ENCODE measurements around the gene OR52E8.

The OR52E8 gene

DNA sequence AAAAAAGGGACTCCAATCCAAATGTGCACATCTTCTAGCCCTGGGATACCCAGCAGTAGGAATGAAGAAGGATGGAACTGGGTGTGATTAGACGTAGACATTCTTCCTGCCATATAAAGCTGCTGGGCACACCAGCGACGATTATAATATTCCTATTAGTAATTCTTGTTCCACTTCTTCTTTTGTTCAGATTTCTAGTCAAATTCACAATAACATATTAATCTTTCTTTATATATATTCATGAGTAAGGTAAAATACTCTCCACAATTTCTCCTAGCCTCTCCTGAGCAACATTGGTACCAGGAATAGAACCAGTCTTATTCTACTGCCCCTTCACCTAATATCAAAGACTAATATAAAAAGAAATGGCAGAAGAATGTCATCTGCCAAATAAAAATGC, at the start of gene OR52E8:
OR52E8 (minus strand) TSS at position 101 of the 400 bp plus-strand sequence; CDS start at position 101, 0 bp downstream.
- TF ChIP-seq, protein P1, sequence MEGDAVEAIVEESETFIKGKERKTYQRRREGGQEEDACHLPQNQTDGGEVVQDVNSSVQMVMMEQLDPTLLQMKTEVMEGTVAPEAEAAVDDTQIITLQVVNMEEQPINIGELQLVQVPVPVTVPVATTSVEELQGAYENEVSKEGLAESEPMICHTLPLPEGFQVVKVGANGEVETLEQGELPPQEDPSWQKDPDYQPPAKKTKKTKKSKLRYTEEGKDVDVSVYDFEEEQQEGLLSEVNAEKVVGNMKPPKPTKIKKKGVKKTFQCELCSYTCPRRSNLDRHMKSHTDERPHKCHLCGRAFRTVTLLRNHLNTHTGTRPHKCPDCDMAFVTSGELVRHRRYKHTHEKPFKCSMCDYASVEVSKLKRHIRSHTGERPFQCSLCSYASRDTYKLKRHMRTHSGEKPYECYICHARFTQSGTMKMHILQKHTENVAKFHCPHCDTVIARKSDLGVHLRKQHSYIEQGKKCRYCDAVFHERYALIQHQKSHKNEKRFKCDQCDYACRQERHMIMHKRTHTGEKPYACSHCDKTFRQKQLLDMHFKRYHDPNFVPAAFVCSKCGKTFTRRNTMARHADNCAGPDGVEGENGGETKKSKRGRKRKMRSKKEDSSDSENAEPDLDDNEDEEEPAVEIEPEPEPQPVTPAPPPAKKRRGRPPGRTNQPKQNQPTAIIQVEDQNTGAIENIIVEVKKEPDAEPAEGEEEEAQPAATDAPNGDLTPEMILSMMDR (IDR thresholded peaks at IDR 0.05), result no peak

DNA sequence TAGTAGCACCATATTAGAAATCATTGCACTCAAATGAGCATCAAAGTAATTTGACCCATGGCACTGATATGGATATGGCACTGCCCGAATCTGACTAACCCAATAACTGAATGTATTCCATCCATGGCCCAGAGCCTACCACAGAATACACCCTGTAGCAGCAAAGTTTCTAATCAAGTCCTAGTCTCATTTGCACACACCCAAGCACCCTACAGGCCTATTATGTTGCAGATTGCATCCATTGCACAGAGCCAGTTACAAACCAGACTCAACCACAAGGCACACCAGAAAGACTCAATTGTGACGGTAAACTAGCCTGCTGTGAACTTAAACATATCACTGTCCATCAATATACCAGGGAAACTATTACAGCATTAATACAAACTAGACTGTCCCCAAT, 42.0 kb upstream of the OR52E8 start:
- TF ChIP-seq, protein P1 (IDR thresholded peaks at IDR 0.05), result no peak

DNA sequence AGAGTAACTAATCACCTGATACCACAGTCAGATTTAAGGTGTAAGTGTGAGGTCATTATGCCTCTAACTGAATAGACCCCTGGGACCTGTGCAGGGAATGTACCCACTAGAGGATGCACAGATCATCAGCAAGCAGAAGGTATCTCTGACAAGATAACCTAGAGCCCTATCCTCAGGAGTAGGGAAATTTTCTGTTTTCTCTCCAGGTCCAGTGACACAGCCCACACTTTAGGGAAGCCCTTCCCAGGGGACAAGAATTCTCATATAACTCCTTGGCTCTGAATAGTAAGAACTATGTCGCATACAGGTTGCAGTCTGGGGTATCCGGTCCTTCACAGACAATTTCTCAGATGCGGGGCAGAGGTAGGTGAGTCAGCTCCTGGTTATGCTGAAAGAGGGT, 35.4 kb upstream of the OR52E8 start, which contains the start of gene OR52E5:
OR52E5 (plus strand) TSS at position 301 of the 400 bp plus-strand sequence. CDS start 7,569 bp downstream, outside the sequence.
- TF ChIP-seq, protein P1 (IDR thresholded peaks at IDR 0.05), result no peak

DNA sequence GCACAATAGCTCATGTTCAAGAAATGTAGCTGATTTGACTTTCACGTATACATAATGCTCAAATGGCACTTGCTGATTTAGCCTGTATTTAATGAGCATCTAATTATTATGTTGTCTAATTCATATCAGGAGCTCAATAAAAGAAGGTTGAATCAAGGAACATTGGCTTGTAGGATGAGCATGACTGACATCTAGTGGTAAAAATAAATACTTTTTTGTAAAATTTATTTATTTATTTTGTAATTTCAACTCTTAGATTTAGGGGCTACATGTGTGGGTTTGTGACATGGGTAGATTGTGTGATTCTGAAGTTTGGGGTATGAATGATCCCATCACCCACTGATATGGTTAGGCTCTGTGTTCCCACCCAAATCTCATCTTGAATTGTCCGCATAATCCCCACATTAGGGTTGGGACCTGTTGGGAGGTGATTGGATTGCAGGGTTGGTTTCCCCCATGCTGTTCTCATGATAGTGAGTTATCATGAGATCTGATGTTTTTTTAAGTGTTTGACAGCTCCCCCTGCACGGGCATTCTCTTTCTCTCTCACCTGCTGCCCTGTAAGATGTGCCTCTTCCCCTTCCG, 33.8 kb upstream of the OR52E8 start:
- TF ChIP-seq, protein P1 (IDR thresholded peaks at IDR 0.05), result peak; percentile 43

DNA sequence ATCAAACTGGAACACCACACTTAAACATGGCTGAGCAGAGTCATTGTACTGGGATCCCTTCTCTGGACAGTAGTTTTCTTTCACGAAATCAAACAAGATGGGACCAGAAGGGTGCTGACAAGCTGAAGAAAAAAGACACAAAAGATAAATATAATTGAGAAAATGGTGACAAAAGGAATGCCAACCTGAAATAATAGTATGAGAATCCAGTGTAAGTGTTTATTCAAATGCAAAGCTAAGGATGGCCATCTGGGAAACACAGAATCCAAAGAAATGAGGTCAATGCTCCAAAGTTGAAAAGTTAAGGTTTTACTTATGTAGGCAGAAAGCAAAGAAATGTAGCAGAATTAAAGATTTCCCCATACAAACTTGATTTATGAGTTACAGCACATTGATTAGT, 30.2 kb upstream of the OR52E8 start:
- TF ChIP-seq, protein P1 (IDR thresholded peaks at IDR 0.05), result no peak

DNA sequence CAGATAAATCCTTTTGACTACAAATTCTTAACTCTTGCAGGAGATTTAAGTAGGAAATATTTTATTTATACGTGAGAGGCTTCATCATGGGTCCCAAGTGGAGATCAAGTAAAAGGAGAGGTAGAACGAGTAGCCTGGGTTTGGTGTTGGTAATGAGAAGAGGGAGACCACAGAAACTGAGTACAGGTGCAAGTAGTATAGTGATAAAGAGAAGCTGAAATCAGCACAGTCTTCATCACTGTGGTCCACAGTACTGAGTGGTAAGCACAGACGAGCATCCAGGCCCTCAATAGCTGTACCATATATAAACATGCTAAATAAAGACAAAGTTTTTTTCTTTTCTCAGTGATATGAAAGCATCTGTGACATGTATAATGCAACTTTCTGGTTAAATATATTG, 29.7 kb upstream of the OR52E8 start:
- TF ChIP-seq, protein P1 (IDR thresholded peaks at IDR 0.05), result no peak

DNA sequence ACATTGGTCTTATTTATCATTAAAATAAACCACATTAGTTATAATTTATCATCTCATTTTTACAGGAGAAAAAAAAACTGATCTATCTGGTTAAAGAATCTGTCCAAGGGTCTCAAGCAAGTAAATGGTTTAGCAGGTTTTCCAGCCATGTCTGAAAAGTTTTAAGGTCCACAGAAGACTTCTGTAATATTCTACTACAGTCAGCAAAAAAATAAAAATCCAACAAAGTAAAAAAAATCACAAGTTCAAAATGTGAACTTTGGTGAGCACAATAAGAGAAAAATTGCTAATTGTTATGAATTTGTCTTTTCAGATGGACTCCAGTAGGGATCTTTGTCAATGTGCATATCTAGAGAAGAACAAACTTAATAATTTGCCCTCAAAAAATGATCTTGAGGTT, 24.3 kb upstream of the OR52E8 start:
- TF ChIP-seq, protein P1 (IDR thresholded peaks at IDR 0.05), result no peak

DNA sequence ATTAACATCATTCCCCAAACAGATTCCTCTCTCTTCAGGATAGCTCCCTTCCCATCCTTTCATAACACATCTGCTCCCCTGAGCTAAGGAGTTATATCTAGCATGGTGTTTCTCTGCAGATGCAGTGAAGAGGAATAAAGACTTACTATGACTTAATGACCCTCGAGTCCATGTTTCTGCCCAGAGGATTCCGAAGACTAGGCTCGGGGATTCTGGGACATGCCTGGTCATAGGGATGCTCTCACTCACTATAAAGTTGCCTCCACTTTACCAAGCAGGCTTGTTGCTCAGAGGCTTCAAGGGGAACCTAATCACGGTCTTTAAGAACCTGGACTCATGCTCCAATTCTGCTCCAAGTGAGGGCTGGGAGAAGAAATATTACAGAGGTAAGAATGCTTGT, 22.8 kb upstream of the OR52E8 start, which contains the start of gene OR52E4:
OR52E4 (plus strand) TSS at position 301 of the 400 bp plus-strand sequence. CDS start 3,664 bp downstream, outside the sequence.
- TF ChIP-seq, protein P1 (IDR thresholded peaks at IDR 0.05), result no peak
